MG63 (cell line): ENCODE data around the gene BET1L. TPM values are rescaled to one million over a fixed set of nuclear protein-coding genes. Genes with fewer than 3 reads are reported as not detected.
"Not testable (repeated sequence)": the region's sequence is repeated elsewhere in the genome, so short reads cannot be mapped to it uniquely, and the experiment has no call there.

Source experiments
- DNase-seq: peaks from one replicate; pipeline ENCODE4 v3.0.0-alpha.2; 2020
- H3K27me3 ChIP-seq: fragments of 250-450 bp; sonication (Bioruptor Pico); 2 replicates; pipeline ENCODE4 v1.5.1; 2020; ENCODE audit warnings: mild to moderate bottlenecking, moderate library complexity
- H3K36me3 ChIP-seq: fragments of 250-450 bp; sonication (Bioruptor Pico); 2 replicates; pipeline ENCODE4 v1.5.1; 2020; ENCODE audit warnings: mild to moderate bottlenecking, moderate library complexity
- H3K4me3 ChIP-seq: fragments of 250-450 bp; sonication (Bioruptor Pico); 2 replicates; pipeline ENCODE4 v1.5.1; 2020; ENCODE audit warnings: mild to moderate bottlenecking, moderate library complexity
- H3K9me3 ChIP-seq: fragments of 250-450 bp; sonication (Bioruptor Pico); 2 replicates; pipeline ENCODE4 v1.5.1; 2020; ENCODE audit warnings: mild to moderate bottlenecking, moderate library complexity
- total RNA-seq: library from RNA; depleted of rRNA; stranded (reverse); fragments of >200 nt; shearing (Covaris generic); gene quantifications from 2 replicates; pipeline ENCODE4 v1.2.3, GENCODE V29; 2014; ENCODE audit warnings: low replicate concordance; rRNA removed

BET1L gene, protein sequence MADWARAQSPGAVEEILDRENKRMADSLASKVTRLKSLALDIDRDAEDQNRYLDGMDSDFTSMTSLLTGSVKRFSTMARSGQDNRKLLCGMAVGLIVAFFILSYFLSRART
- total RNA-seq, result 28.2 and 29.0 TPM in 2 replicates

DNA sequence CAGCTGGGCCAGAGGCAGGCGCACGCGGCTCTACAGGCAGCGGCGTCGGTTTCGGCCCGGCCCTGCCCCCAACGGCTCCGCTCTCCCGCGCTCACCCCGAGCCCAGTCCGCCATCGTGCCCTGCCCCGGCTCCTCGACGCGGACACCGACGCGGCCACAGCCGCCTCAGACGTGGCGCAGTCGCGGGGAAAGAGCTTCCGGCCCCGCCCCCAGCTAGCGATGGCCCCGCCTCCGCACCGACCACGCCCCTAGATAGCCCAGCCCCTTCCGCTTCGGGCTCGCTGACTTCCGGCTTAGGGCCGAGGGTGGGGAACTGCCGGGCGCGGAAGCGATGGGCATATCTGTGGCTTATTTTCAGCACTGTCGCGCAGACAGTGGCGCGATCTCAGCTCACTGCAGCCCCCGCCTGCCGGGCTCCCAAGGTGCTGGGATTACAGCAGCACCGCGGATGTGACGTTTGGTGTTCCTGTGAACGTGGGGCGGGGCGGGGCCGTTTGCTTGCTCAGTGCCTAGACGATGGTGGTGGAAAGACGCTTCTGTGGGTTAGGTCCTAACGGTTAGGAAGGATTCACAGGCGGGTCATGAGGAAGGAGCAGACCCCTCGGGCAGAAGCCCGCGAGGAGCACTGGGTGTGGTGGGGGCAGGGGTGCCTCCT lies at the start of gene BET1L, which contains the start of gene RIC8A:
Gene BET1L (minus strand): TSS at position 192 of the 655 bp plus-strand sequence. CDS start 78 bp downstream, at position 114.
Gene RIC8A (plus strand): TSS at position 501 of the 655 bp plus-strand sequence. CDS start 1,147 bp downstream, outside the sequence.
- DNase-seq, result peak; percentile 99
- H3K36me3 ChIP-seq, result peaks cover 82% of the 10 kb centered on the region

GRCh38 chr11:255816-256215 lies 48.6 kb upstream of the BET1L start:
- no peaks in the 10 kb centered on the region for H3K9me3 ChIP-seq
- no peak overlapping the region for H3K4me3 ChIP-seq
- H3K27me3 ChIP-seq, result no peaks in the 10 kb centered on the region
- peaks cover 13% of the 10 kb centered on the region for H3K36me3 ChIP-seq
- no peak for DNase-seq

More for the DNA sequence above, at the start of gene BET1L, which contains the start of gene RIC8A:
- Histone ChIP-seq H3K27me3 (no peaks in the 10 kb centered on the region), H3K4me3 (peak within 1 kb of the TSS; percentile 90), H3K9me3 (no peaks in the 10 kb centered on the region)

DNA sequence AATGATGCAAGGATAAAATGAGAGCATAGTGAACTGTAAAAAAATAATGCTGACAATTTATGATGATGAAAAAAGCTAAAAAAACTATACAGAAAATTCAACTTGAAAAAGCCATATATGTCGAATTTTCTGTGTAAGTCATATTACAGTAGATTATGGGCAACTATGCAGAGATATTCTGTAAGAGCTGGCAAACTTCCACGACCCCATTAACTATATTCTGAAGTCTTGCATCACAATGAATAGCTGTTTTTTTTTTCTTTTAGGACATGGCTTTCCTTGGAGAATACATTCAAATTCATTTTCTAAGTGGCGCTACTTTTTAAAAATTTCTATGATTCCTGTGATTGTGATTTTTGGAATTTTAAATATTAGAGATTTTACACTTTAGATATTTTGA lies 48.0 kb upstream of the BET1L start:
- DNase-seq, result no peak
- Histone ChIP-seq H3K9me3 (no peaks in the 10 kb centered on the region), H3K27me3 (no peaks in the 10 kb centered on the region), H3K36me3 (peaks cover 20% of the 10 kb centered on the region), H3K4me3 (no peak overlapping the region)

GRCh38 chr11:253886-254270 lies 46.7 kb upstream of the BET1L start:
- Histone ChIP-seq H3K4me3 (no peak overlapping the region), H3K27me3 (no peaks in the 10 kb centered on the region), H3K9me3 (no peaks in the 10 kb centered on the region), H3K36me3 (peaks cover 28% of the 10 kb centered on the region)
- DNase-seq, result no peak

GRCh38 chr11:253160-253885 lies 46.1 kb upstream of the BET1L start:
- H3K27me3 ChIP-seq, result no peaks in the 10 kb centered on the region
- H3K36me3 ChIP-seq, result peaks cover 34% of the 10 kb centered on the region
- no peak for DNase-seq
- H3K9me3 ChIP-seq, result no peaks in the 10 kb centered on the region
- no peak overlapping the region for H3K4me3 ChIP-seq

DNA sequence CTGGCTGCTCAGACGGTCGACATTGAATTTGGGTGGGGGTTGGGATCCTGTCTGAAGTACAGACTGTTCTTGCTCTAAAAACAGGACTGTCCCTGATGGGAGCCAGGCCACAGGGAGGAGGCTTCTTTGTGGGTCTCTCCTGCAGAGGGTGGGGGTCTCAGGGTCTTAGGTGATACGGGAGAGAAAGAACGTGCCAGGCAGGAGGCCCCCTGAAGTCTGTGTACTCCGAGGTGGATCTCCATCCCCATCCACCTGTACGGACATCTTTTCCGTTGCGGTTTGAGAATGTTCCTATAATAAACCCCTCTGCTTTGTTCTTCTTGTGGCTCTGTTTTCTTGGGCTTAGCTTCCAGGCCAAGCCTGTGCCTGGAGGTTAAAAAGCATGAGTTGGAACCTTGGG lies 45.5 kb upstream of the BET1L start:
- no peak for DNase-seq
- no peaks in the 10 kb centered on the region for H3K9me3 ChIP-seq
- no peak overlapping the region for H3K4me3 ChIP-seq
- no peaks in the 10 kb centered on the region for H3K27me3 ChIP-seq
- peaks cover 41% of the 10 kb centered on the region for H3K36me3 ChIP-seq

DNA sequence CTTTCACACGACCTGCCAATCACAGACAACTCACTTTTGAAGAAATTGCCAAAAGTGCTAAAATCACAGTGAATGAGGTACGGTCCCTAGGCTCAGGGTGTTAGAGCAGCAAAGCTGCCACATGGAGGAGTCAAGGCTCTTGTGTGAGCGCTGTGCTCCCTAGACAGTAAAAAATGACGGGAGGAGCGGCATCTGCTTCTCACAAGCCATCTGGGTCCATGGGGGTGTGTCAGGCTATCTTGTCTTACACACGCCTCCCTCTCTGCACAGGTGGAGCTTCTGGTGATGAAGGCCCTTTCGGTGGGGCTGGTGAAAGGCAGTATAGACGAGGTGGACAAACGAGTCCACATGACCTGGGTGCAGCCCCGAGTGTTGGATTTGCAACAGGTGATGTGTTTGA lies 44.4 kb upstream of the BET1L start:
- Histone ChIP-seq H3K4me3 (no peak overlapping the region), H3K9me3 (no peaks in the 10 kb centered on the region), H3K27me3 (no peaks in the 10 kb centered on the region), H3K36me3 (peaks cover 52% of the 10 kb centered on the region)
- DNase-seq, result no peak

DNA sequence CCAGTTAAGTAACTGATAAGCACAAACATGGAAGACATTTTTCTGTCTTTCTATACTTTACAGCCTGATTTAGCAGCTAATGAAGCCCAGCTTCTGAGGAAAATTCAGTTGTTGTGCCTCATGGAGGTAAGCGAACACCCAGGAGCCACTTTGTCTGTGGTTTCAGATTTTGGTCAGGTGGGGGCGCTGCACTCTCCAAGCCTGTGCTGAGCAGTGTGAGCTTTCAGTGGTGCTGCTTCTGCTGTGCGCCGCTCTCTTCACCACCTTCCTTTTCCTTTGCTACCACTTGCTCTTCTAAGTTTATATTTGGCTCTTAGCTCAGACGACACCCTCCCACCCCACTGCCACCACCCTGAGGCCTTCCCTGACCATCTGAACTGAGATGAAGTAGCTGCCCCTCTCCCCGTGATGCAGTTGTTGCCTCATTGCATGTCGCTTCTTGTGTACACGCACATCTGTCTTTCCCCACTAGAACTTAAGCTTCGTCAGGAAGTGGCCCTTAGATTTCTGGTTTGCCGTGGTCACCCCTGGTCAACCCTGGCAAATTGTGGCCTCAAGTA lies 43.6 kb upstream of the BET1L start:
- H3K9me3 ChIP-seq, result no peaks in the 10 kb centered on the region
- peak; percentile 35 for DNase-seq
- H3K27me3 ChIP-seq, result no peaks in the 10 kb centered on the region
- H3K4me3 ChIP-seq, result no peak overlapping the region
- peaks cover 59% of the 10 kb centered on the region for H3K36me3 ChIP-seq

DNA sequence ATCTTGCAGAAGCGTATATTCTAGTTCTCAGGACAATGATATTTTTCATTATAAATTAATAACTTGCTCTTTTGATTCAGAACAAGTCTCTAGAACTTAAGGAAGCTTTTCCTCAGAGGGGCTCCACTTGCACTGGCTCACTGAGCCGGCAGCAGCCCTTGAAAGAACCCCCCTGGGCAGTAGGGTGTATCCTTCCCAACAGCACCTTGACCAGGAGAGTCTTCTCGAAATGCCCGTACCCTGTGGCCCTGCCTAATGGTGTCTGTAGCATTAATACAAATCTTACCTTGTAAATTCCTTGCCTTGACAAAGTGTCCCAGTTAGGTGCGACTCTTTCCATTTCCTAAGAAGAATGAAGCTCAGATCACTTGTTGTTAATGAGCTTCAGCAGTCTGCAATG lies 43.1 kb upstream of the BET1L start:
- H3K27me3 ChIP-seq, result no peaks in the 10 kb centered on the region
- DNase-seq, result no peak
- peaks cover 63% of the 10 kb centered on the region for H3K36me3 ChIP-seq
- H3K9me3 ChIP-seq, result no peaks in the 10 kb centered on the region
- no peak overlapping the region for H3K4me3 ChIP-seq

DNA sequence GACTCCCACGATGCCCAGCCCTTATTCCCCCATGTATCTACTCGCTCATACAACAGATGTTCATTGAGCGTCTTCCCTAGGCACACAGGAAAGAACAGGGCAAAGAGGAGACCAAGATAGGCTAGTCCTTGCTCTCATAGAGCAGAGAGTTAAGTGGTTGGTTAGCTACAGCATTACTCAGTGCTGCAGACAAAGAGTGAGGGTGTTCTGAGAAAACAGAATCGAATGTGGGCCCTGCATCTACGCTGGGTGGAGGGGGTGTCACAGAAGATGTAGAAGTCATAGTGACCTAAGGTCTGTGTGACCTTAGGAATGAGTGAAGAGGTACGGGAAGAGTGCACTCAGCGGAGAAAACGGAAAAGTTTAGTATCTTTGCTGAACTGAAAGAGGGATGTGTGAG lies 41.9 kb upstream of the BET1L start:
- Histone ChIP-seq H3K36me3 (peaks cover 74% of the 10 kb centered on the region), H3K27me3 (no peaks in the 10 kb centered on the region), H3K4me3 (no peak overlapping the region), H3K9me3 (no peaks in the 10 kb centered on the region)
- DNase-seq, result no peak

- H3K4me3 ChIP-seq, result no peak overlapping the region
- no peaks in the 10 kb centered on the region for H3K27me3 ChIP-seq
- H3K9me3 ChIP-seq, result no peaks in the 10 kb centered on the region
- no peak for DNase-seq
- peaks cover 94% of the 10 kb centered on the region for H3K36me3 ChIP-seq
Observed at GRCh38 chr11:244376-244775, 37.2 kb upstream of the BET1L start.

- no peak for DNase-seq
- Histone ChIP-seq H3K36me3 (peaks cover 88% of the 10 kb centered on the region), H3K27me3 (no peaks in the 10 kb centered on the region), H3K9me3 (no peaks in the 10 kb centered on the region), H3K4me3 (no peak overlapping the region)
Observed at GRCh38 chr11:241634-242033, 34.4 kb upstream of the BET1L start.

DNA sequence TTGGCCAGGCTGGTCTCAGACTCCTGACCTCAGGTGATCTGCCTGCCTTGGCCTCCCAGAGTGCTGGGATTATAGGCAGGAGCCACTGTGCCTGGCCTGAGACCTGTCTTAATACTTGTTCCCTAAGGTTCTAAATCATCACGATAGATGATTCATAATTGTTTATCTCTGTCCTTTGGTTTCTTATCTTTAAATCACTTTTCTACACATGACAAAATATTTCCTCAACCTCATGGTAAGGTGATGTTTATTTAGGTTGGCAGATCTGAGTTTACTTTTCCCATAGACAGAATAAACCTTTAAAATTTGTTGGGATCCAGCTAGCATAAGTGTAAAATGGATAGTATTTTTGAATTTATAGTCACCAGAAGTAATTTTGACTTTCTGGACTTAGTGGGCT lies 33.1 kb upstream of the BET1L start:
- Histone ChIP-seq H3K27me3 (no peaks in the 10 kb centered on the region), H3K4me3 (no peak overlapping the region), H3K36me3 (peaks cover 76% of the 10 kb centered on the region), H3K9me3 (no peaks in the 10 kb centered on the region)
- no peak for DNase-seq

DNA sequence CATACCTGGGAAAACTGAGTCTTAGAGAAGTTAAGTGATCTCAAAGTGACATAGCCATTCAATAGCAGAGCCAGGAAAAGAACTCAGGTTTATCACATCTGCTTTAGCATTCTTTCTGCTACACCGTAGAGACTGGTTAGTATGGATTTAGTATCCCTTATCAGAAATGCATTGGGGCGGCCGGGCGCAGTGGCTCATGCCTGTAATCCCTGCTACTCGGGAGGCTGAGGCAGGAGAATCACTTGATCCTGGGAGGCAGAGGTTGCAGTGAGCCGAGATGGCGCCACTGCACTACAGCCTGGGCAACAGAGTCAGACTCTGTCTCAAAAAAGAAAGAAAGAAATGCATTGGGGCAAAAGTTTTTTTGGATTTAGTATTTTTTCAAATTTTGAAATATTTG lies 31.1 kb upstream of the BET1L start:
- H3K27me3 ChIP-seq, DNase-seq, H3K9me3 ChIP-seq: not testable (repeated sequence)
- H3K4me3 ChIP-seq, result peak overlapping the region; percentile 97
- H3K36me3 ChIP-seq, result peaks cover 58% of the 10 kb centered on the region

DNA sequence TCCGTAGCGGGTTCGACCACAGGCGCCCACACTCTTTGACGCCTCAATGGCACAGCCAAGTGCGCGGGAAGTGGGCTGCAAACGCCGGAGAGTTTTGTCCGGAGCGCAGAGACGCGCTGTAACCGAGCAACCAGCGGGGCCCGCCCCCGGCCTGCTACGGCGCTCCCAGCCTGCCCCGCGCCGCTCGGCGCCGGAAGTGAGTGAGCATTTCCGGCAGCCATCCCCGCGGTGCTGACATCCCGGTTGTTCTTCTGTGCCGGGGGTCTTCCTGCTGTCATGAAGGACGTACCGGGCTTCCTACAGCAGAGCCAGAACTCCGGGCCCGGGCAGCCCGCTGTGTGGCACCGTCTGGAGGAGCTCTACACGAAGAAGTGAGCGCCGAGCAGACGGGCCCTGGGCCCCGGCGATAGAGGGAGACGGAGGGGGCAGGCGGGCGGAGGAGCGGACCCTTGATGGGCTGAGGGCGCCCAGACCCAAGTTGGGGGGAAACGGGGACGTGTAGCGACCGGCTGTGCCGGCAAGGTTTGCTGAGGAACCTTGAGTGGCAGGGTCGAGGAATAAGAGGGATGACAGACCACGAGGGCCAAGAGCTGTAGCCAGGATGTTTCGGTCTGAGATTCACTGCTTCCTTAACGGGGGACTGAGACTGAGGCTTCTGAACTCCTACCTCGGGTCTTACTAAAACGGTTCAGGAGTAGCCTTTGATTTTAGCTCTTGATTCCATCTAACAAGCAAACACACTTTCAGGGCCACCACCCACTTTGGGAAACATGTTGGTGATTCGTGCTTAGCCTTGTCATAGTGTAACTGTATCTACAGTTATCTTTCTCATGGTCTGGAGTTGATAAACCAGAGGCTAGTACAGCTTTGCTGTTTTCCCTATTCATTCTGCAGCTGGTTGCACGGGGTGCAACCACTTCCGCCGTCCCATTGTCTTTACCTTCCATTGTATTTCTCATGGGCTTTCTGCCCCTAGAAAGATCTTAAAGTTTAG lies 29.9 kb upstream of the BET1L start, which contains the start of gene PSMD13:
Gene PSMD13 (plus strand): TSS at position 203 of the 994 bp plus-strand sequence. CDS start 74 bp downstream, at position 277.
- Histone ChIP-seq H3K36me3 (peaks cover 45% of the 10 kb centered on the region), H3K27me3 (no peaks in the 10 kb centered on the region), H3K4me3 (peak within 1 kb of the TSS; percentile 97), H3K9me3 (no peaks in the 10 kb centered on the region)
- peak; percentile 91 for DNase-seq
